Measurements from ENCODE around the gene FSIP1. TPM values are rescaled to one million over a fixed set of nuclear protein-coding genes. Genes with fewer than 3 reads are reported as not detected.

Gene FSIP1
- total and polyA plus RNA-seq, 7 donors: 0.04 to 2.4 (median 0.63) TPM; not detected in 1

GRCh38 chr15:39588531-39589192 is 194.0 kb downstream of the FSIP1 start:
- no peak for ATAC-seq
- peaks cover 0 to 2% (median 0%) of the 10 kb centered on the region in 3 donors for H3K27me3 ChIP-seq (ENCODE audit: insufficient read depth in 3 of 3, low read length in 2 of 3)
- H3K4me3 ChIP-seq: no peak overlapping the region
- no peak for TF ChIP-seq CTCF (IDR thresholded peaks at IDR 0.05)
- no peak overlapping the region for H3K27ac ChIP-seq
- H3K36me3 ChIP-seq (ENCODE audit: insufficient read depth in 1 of 2, low read depth in 1 of 2): peaks cover 0 to 38% of the 10 kb centered on the region in 2 donors
- no peaks in the 10 kb centered on the region for H3K9me3 ChIP-seq
- 89 to 93% (median 90%) methylated on average over 13 of the region's 13 CpGs for WGBS, 3 donors
- H3K4me1 ChIP-seq: no peaks in the 10 kb centered on the region
- DNase-seq: no peak
- intact Hi-C loops (cut with DNase I): loop anchor here in 1 of 2 donors (10.0 kb wide), 1 partner anchor 166 kb away; no protein-coding TSS in a partner anchor

- peaks cover 0 to 31% of the 10 kb centered on the region in 2 donors for H3K36me3 ChIP-seq (ENCODE audit: insufficient read depth in 1 of 2, low read depth in 1 of 2)
- H3K4me3 ChIP-seq: no peak overlapping the region
- no peak for TF ChIP-seq CTCF (IDR thresholded peaks at IDR 0.05)
- H3K9me3 ChIP-seq: no peaks in the 10 kb centered on the region
- peaks cover 0 to 2% (median 0%) of the 10 kb centered on the region in 3 donors for H3K27me3 ChIP-seq (ENCODE audit: insufficient read depth in 3 of 3, low read length in 2 of 3)
- 78 to 82% (median 80%) methylated on average over 13 of the region's 13 CpGs for WGBS, 3 donors
- H3K27ac ChIP-seq: no peak overlapping the region
- intact Hi-C loops (cut with DNase I): loop anchor here in 1 of 2 donors (10.0 kb wide), 1 partner anchor 167 kb away; no protein-coding TSS in a partner anchor
- H3K4me1 ChIP-seq: no peaks in the 10 kb centered on the region
- no peak for DNase-seq
- no peak for ATAC-seq
These were observed 194.7 kb downstream of the FSIP1 start for GRCh38 chr15:39587731-39588530.

GRCh38 chr15:39587096-39587721 is 195.4 kb downstream of the FSIP1 start:
- Histone ChIP-seq H3K4me1 (no peaks in the 10 kb centered on the region), H3K36me3 (ENCODE audit: insufficient read depth in 1 of 2, low read depth in 1 of 2) (peaks cover 0 to 25% of the 10 kb centered on the region in 2 donors), H3K9me3 (no peaks in the 10 kb centered on the region), H3K4me3 (no peak overlapping the region), H3K27ac (no peak overlapping the region), H3K27me3 (ENCODE audit: insufficient read depth in 3 of 3, low read length in 2 of 3) (peaks cover 0 to 3% (median 2%) of the 10 kb centered on the region in 3 donors)
- no peak for ATAC-seq
- no peak for DNase-seq
- 90 to 95% (median 92%) methylated on average over 17 of the region's 17 CpGs for WGBS, 3 donors
- intact Hi-C loops (cut with DNase I): loop anchor here in 1 of 2 donors (10.0 kb wide), 1 partner anchor 168 kb away; no protein-coding TSS in a partner anchor
- TF ChIP-seq CTCF (IDR thresholded peaks at IDR 0.05): no peak

- no peak overlapping the region for H3K27ac ChIP-seq
- ATAC-seq (no peak), DNase-seq (no peak)
- H3K4me3 ChIP-seq: no peak overlapping the region
- H3K36me3 ChIP-seq (ENCODE audit: insufficient read depth in 1 of 2, low read depth in 1 of 2): peaks cover 0 to 19% of the 10 kb centered on the region in 2 donors
- intact Hi-C loops (cut with DNase I): loop anchor here in 1 of 2 donors (10.0 kb wide), 1 partner anchor 168 kb away; no protein-coding TSS in a partner anchor
- no peaks in the 10 kb centered on the region for H3K4me1 ChIP-seq
- no peak for TF ChIP-seq CTCF (IDR thresholded peaks at IDR 0.05)
- no peaks in the 10 kb centered on the region for H3K9me3 ChIP-seq
- H3K27me3 ChIP-seq (ENCODE audit: insufficient read depth in 3 of 3, low read length in 2 of 3): peaks cover 0 to 9% (median 2%) of the 10 kb centered on the region in 3 donors
- 39 to 61% (median 47%) methylated on average over 10 of the region's 10 CpGs for whole genome bisulfite sequencing, 3 donors
These were observed 196.1 kb downstream of the FSIP1 start for GRCh38 chr15:39586387-39587095.

Data from psoas muscle (tissue), 8 donors.